Measurements from ENCODE around the gene ZNF782. TPM values are rescaled to one million over a fixed set of nuclear protein-coding genes. Genes with fewer than 3 reads are reported as not detected.
A peak's percentile ranks its signal among the peaks of the same experiment; 100 is the strongest.

The ZNF782 gene
- total RNA-seq, 2 donors from 2014 or later, result 7.3 to 9.1 TPM

- H3K4me3 Mint-ChIP-seq, result no peak overlapping the region
- H3K9me3 ChIP-seq (ENCODE audit: control insufficient read depth, low read length), result peaks cover 80% of the 10 kb centered on the region
Observed at GRCh38 chr9:96771124-96771523, 83.2 kb downstream of the ZNF782 start.

GRCh38 chr9:96769989-96770388, 84.3 kb downstream of the ZNF782 start:
- peaks cover 77% of the 10 kb centered on the region for H3K9me3 Mint-ChIP-seq
- TF ChIP-seq CTCF (conservative IDR thresholded peaks at IDR 0.05), result no peak
- H3K4me1 Mint-ChIP-seq, result no peaks in the 10 kb centered on the region
- WGBS, 2 experiments (ENCODE audit: insufficient coverage in 1 of 2, insufficient read length in 1 of 2), result 97 to 100% methylated on average over 6 of the region's 6 CpGs
- no peak for DNase-seq
- Histone ChIP-seq H3K9me3 (ENCODE audit: control insufficient read depth, low read length) (peaks cover 92% of the 10 kb centered on the region), H3K27ac (ENCODE audit: low read depth, low read length) (no peak overlapping the region), H3K4me3 (ENCODE audit: low read length) (peak overlapping the region; percentile 38), H3K9ac (ENCODE audit: extremely low read depth, low read length, poor library complexity, severe bottlenecking) (no peak overlapping the region), H3K36me3 (ENCODE audit: control insufficient read depth, insufficient read depth, low read length) (peaks cover 97% of the 10 kb centered on the region), H3K27me3 (ENCODE audit: control insufficient read depth, insufficient read depth, low read length, poor library complexity, severe bottlenecking) (no peaks in the 10 kb centered on the region), H3K4me1 (ENCODE audit: control insufficient read depth, insufficient read depth, low read length) (no peaks in the 10 kb centered on the region)
- H3K27ac Mint-ChIP-seq, result no peak overlapping the region
- no peak overlapping the region for H3K4me3 Mint-ChIP-seq
- peaks cover 98% of the 10 kb centered on the region for H3K36me3 Mint-ChIP-seq (ENCODE audit: low read depth)
- no peaks in the 10 kb centered on the region for H3K27me3 Mint-ChIP-seq (ENCODE audit: insufficient read depth)

More at GRCh38 chr9:96771124-96771523, 83.2 kb downstream of the ZNF782 start:
- DNase-seq, result no peak
- peaks cover 99% of the 10 kb centered on the region for H3K36me3 ChIP-seq (ENCODE audit: control insufficient read depth, insufficient read depth, low read length)
- Mint-ChIP-seq H3K27ac (no peak overlapping the region), H3K36me3 (ENCODE audit: low read depth) (peaks cover 95% of the 10 kb centered on the region), H3K4me1 (no peaks in the 10 kb centered on the region), H3K9me3 (peaks cover 66% of the 10 kb centered on the region), H3K27me3 (ENCODE audit: insufficient read depth) (no peaks in the 10 kb centered on the region)
- TF ChIP-seq CTCF (conservative IDR thresholded peaks at IDR 0.05), result no peak
- no peak overlapping the region for H3K27ac ChIP-seq (ENCODE audit: low read depth, low read length)
- 100% methylated on average over 2 of the region's 2 CpGs; no CpG with 5 or more reads in 1 of the 2 experiments for WGBS, 2 experiments (ENCODE audit: insufficient coverage in 1 of 2, insufficient read length in 1 of 2)
- H3K4me1 ChIP-seq (ENCODE audit: control insufficient read depth, insufficient read depth, low read length), result no peaks in the 10 kb centered on the region
- no peak overlapping the region for H3K9ac ChIP-seq (ENCODE audit: extremely low read depth, low read length, poor library complexity, severe bottlenecking)
- no peaks in the 10 kb centered on the region for H3K27me3 ChIP-seq (ENCODE audit: control insufficient read depth, insufficient read depth, low read length, poor library complexity, severe bottlenecking)
- H3K4me3 ChIP-seq (ENCODE audit: low read length), result peak overlapping the region; percentile 8

Other genes starting within 250 kb of the ZNF782 start
- gene CDC14B, start 234.7 kb downstream of the ZNF782 start, total RNA-seq, result 10 to 100 TPM; 47.5 to 48.3 TPM
- 1 to 10 TPM; 2.5 to 4.9 TPM for gene PRXL2C, start 199.2 kb downstream of the ZNF782 start, total RNA-seq
- 10 to 100 TPM; 15.8 to 18.2 TPM for gene ZNF510, start 76.4 kb downstream of the ZNF782 start, total RNA-seq
- gene NUTM2G, start 74.3 kb upstream of the ZNF782 start, total RNA-seq, result not detected
- gene CTSV, start 184.6 kb upstream of the ZNF782 start, total RNA-seq, result 100 to 1,000 TPM; 294 to 319 TPM